Osteoblast (primary cell): Measurements from ENCODE around the gene RING1. TPM values are rescaled to one million over a fixed set of nuclear protein-coding genes. Genes with fewer than 3 reads are reported as not detected.

Experiments used
- DNase-seq: peaks from one replicate; pipeline ENCODE4 v3.0.0; 2011; ENCODE audit warnings: low spot score, mixed read lengths; ENCODE audit not compliant: insufficient read length; ENCODE audit errors: missing footprints
- H2AFZ ChIP-seq: 2 replicates; pipeline ENCODE4 v1.6.0; 2011; ENCODE audit warnings: mild to moderate bottlenecking, low read length
- H3K27ac ChIP-seq: 2 replicates; pipeline ENCODE4 v1.5.1; 2011; ENCODE audit warnings: mild to moderate bottlenecking, low read depth, low read length, moderate library complexity
- H3K27me3 ChIP-seq: 2 replicates; pipeline ENCODE4 v1.6.0; 2012; ENCODE audit warnings: mild to moderate bottlenecking, control low read depth, inconsistent platforms, low read length, moderate library complexity; ENCODE audit not compliant: insufficient read depth
- H3K36me3 ChIP-seq: 2 replicates; pipeline ENCODE4 v1.5.1; 2011; ENCODE audit warnings: mild to moderate bottlenecking, low read length, control low read depth, moderate library complexity; ENCODE audit not compliant: insufficient read depth
- H3K4me1 ChIP-seq: 2 replicates; pipeline ENCODE4 v1.5.1; 2011; ENCODE audit warnings: mild to moderate bottlenecking, low read length, control low read depth, moderate library complexity; ENCODE audit not compliant: insufficient read depth
- H3K4me2 ChIP-seq: 2 replicates; pipeline ENCODE4 v1.6.0; 2011; ENCODE audit warnings: mild to moderate bottlenecking, low read length; ENCODE audit not compliant: insufficient read depth
- H3K4me3 ChIP-seq: fragments of 200-600 bp; sonication (generic); 3 replicates; pipeline ENCODE4 v1.5.1; 2012; ENCODE audit warnings: mild to moderate bottlenecking, low read length, inconsistent platforms; ENCODE audit not compliant: insufficient read depth
- H3K79me2 ChIP-seq: 2 replicates; pipeline ENCODE4 v1.6.0; 2012; ENCODE audit warnings: mild to moderate bottlenecking, low read length, control low read depth, inconsistent platforms; ENCODE audit not compliant: insufficient read depth
- H3K9me3 ChIP-seq: 2 replicates; pipeline ENCODE4 v1.5.1; 2011; ENCODE audit warnings: low read depth, low read length, control low read depth
- H4K20me1 ChIP-seq: 2 replicates; pipeline ENCODE4 v1.6.0; 2012; ENCODE audit warnings: mild to moderate bottlenecking, low read length, control low read depth; ENCODE audit not compliant: insufficient read depth
- total RNA-seq: library from RNA; depleted of rRNA; stranded (reverse); fragments of >200 nt; gene quantifications from 2 replicates; pipeline ENCODE4 v1.2.3, GENCODE V29; 2012
- TF ChIP-seq, protein P1 (sequence below): IDR thresholded peaks from 2 replicates; pipeline ENCODE4 v1.5.1; 2011; ENCODE audit warnings: mild to moderate bottlenecking, low read depth, low read length, moderate library complexity; ENCODE audit errors: extremely low read depth

Gene RING1
- total RNA-seq, 1 donor, result 34.0 TPM

DNA sequence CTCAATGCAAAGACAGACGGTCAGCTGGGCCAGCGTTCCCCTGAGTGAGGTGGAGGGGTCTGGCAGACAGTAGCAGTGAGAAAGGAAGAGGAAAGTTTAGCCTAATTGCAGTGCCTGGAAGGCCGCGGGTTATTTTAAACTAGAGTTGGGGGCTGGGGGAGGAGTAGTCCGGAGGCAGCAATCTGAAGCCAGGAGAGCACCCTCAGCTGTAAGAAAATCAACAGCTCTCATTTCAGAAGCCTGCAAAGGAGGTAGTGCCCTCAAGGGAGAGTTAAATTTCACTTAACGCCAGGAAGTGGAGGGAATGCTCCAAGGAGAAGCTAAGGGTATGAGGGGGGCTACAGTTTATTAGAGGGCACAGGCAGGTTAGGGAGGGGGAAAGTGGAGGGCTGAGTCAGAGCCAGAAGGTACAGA, 26.9 kb downstream of the RING1 start:
- Histone ChIP-seq H3K27ac (no peak overlapping the region), H3K4me1 (no peaks in the 10 kb centered on the region), H3K4me2 (no peak overlapping the region), H3K27me3 (peaks cover 21% of the 10 kb centered on the region), H2AFZ (no peak overlapping the region), H3K4me3 (no peak overlapping the region), H3K36me3 (no peaks in the 10 kb centered on the region), H3K79me2 (no peaks in the 10 kb centered on the region), H4K20me1 (no peaks in the 10 kb centered on the region), H3K9me3 (no peaks in the 10 kb centered on the region)
- no peak for DNase-seq
- TF ChIP-seq, protein P1, sequence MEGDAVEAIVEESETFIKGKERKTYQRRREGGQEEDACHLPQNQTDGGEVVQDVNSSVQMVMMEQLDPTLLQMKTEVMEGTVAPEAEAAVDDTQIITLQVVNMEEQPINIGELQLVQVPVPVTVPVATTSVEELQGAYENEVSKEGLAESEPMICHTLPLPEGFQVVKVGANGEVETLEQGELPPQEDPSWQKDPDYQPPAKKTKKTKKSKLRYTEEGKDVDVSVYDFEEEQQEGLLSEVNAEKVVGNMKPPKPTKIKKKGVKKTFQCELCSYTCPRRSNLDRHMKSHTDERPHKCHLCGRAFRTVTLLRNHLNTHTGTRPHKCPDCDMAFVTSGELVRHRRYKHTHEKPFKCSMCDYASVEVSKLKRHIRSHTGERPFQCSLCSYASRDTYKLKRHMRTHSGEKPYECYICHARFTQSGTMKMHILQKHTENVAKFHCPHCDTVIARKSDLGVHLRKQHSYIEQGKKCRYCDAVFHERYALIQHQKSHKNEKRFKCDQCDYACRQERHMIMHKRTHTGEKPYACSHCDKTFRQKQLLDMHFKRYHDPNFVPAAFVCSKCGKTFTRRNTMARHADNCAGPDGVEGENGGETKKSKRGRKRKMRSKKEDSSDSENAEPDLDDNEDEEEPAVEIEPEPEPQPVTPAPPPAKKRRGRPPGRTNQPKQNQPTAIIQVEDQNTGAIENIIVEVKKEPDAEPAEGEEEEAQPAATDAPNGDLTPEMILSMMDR, result no peak

DNA sequence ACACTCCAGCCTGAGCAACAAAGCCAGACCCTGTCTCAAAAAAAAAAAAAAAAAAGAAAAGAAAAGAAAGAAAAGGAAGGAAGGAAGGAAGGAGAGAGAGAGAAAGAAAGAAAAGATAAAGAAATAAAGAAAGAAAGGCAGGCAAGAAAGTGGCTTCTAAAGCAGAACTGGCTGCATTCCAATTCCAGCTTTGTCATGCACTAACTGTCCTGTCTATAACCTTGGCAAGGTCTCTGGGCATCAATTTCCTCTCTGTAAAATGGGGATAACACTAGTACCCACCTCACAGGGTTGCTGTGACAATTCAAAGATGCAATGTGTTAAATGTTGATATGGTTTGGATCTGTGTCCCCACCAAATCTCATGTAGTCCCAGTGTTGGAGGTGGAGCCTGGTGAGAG, 28.0 kb downstream of the RING1 start:
- peaks cover 22% of the 10 kb centered on the region for H3K27me3 ChIP-seq
- H4K20me1 ChIP-seq, result no peaks in the 10 kb centered on the region
- no peak for DNase-seq
- H2AFZ ChIP-seq, result no peak overlapping the region
- H3K9me3 ChIP-seq, result no peaks in the 10 kb centered on the region
- H3K4me2 ChIP-seq, result no peak overlapping the region
- H3K36me3 ChIP-seq, result no peaks in the 10 kb centered on the region
- H3K4me3 ChIP-seq, result no peak overlapping the region
- H3K27ac ChIP-seq, result no peak overlapping the region
- no peaks in the 10 kb centered on the region for H3K4me1 ChIP-seq
- no peaks in the 10 kb centered on the region for H3K79me2 ChIP-seq
- TF ChIP-seq, protein P1, result no peak

DNA sequence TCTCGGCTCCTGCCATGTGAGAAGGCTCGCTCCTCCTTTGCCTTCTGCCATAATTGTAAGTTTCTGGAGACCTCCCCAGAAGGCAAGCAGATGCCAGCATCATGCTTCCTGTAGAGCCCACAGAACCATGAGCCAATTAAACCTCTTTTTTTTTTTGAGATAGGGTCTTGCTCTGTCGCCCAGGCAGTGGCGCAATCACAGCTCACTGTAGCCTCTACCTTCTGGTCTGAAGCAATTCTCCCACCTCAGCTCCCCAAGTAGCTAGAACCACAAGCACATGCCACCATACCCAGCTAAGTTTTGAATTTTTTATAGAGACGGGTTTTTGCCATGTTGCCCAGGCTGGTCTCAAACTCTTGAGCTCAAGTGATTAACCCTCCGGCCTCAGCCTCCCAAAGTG, 28.6 kb downstream of the RING1 start:
- TF ChIP-seq, protein P1, result no peak
- Histone ChIP-seq H3K4me1 (no peaks in the 10 kb centered on the region), H4K20me1 (no peaks in the 10 kb centered on the region), H3K4me2 (no peak overlapping the region), H3K36me3 (no peaks in the 10 kb centered on the region), H3K27me3 (peaks cover 22% of the 10 kb centered on the region), H3K4me3 (no peak overlapping the region), H2AFZ (no peak overlapping the region), H3K27ac (no peak overlapping the region), H3K9me3 (no peaks in the 10 kb centered on the region), H3K79me2 (no peaks in the 10 kb centered on the region)
- DNase-seq, result no peak

DNA sequence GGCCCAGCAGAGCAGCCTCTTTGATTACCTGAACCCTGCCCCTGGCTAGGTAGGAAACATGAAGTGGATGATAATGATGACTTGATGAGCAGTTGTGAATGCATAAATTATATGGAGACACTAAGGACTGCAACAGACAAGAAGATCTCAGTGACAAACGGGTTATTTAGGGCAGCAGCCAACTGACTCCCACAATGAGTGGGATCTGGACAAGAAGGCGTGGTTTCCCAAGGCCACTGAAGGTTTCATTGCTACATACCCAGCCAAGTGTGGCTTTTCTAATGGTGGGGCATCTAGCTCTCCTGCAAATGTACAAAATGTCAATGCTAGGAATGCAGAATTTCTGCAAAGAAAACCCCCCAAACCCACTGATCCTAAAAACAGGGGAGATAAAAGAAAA, 29.4 kb downstream of the RING1 start:
- H3K27me3 ChIP-seq, result peaks cover 28% of the 10 kb centered on the region
- H3K27ac ChIP-seq, result no peak overlapping the region
- TF ChIP-seq, protein P1, result no peak
- no peaks in the 10 kb centered on the region for H4K20me1 ChIP-seq
- H3K9me3 ChIP-seq, result no peaks in the 10 kb centered on the region
- no peaks in the 10 kb centered on the region for H3K4me1 ChIP-seq
- H3K36me3 ChIP-seq, result no peaks in the 10 kb centered on the region
- no peak overlapping the region for H3K4me3 ChIP-seq
- H3K4me2 ChIP-seq, result no peak overlapping the region
- H2AFZ ChIP-seq, result no peak overlapping the region
- no peak for DNase-seq
- no peaks in the 10 kb centered on the region for H3K79me2 ChIP-seq
